GM12872 (cell line): ENCODE data around the gene LUM.

Experiments used
- CTCF ChIP-seq: IDR thresholded peaks from 3 replicates; pipeline ENCODE4 v1.5.1; 2011; ENCODE audit warnings: low read depth, mild to moderate bottlenecking, low read length, moderate library complexity; ENCODE audit not compliant: insufficient read depth

LUM gene

GRCh38 chr12:91072931-91073330 lies 38.4 kb downstream of the LUM start:
- no peak for TF ChIP-seq CTCF

GRCh38 chr12:91070936-91071335 lies 40.4 kb downstream of the LUM start:
- no peak for TF ChIP-seq CTCF

- no peak for TF ChIP-seq CTCF
Measured at GRCh38 chr12:91065396-91065795, 45.9 kb downstream of the LUM start.

- no peak for TF ChIP-seq CTCF
Measured at GRCh38 chr12:91064640-91065039, 46.7 kb downstream of the LUM start.

GRCh38 chr12:91061091-91061490 lies 50.2 kb downstream of the LUM start:
- TF ChIP-seq CTCF = no peak

- TF ChIP-seq CTCF = no peak
Measured at GRCh38 chr12:91059211-91059610, 52.1 kb downstream of the LUM start.

GRCh38 chr12:91058786-91059185 lies 52.5 kb downstream of the LUM start:
- TF ChIP-seq CTCF = no peak
